Measurements from ENCODE around the gene SORCS2.

- TF ChIP-seq POLR2A (IDR thresholded peaks at IDR 0.05) (no peak), CTCF (IDR thresholded peaks at IDR 0.05) (no peak)
Observed at GRCh38 chr4:7581477-7581876, 389.1 kb downstream of the SORCS2 start.

All from Peyer's patch (tissue), 4 donors.